Measurements from ENCODE around the gene GBGT1.

GBGT1 gene

DNA sequence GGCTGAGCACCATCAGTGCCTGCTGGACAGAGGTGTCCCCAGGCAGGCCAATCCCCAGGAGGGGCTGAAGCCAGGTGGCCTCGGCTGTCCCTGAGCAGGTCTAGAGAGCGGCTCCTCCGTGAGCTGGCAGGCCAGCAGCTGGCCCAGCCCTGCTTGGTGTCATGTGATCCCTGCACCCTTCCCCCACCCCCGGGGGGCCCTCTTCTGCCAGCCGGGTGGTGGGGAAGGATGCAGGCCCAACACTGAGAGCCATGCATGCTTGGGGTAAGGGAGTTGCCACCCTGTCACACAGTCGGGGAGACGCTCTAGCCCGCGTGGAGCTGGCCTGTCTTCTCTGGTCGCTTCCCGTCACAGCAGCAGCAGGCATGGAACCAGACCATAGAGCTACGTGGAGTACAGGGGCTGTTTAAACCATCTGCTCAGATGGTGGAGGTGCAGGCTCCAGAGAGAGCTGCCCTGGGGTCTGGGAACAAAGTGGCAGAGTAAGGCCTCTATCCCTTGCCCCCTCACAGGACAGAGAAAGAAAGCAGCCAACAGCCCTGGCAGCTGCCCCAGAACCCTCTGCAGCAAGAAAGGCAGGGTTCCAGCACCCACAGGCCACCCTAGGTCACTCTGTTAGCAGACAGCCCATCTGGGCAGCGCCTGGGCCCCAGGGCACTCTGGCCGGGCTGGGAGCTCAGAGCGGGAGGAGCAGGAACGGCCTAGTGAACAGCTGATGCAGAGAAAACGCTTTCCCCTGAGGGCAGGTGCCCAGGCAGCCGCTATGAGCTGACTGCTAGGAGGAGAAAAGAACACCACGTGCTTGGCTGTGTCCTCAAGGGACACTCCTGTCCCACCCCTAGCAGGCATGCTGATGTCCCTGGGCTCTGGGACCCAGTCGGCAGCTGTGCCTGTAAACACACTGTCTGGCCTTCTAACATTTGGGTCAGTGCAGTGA, 49.5 kb downstream of the GBGT1 start:
- DNase-seq (ENCODE audit: low read depth): peak; percentile 13

DNA sequence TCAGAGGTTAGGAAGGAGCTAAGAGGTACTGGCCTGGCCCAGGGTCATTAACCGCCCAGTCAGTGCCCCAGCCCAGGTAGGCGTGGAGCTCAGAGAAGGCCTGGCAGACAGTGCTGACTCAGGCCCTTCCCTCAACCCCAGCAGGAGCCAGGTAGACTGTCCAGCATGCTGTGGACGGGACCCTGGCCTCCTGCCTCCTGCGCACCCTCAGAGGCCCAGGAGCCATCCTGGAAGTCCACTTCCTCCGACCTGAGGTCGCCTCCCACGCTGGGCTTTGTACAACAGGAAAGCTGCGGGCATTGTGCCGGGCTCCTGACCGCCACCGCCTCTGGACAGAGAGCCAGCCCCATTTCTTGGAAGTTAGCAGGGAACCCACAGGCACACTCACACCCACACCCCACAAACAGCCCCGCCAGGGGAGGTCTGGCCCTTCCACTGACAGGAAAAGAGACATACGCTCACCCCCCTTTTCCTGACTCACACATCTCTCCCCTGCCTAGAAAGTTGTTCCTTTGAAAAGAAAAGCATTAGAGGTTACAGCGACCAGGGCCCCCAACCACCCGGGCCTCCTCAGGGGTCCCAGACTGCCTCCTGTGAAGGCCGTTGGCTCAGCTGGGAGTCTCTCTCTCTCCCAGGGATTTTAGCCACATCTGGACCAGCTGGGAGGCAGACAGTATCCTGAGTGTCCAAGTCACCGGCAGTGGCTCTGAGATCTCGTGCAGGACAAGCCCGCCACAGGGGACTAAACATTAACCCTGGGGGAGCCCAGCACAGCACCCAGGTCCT, 50.4 kb downstream of the GBGT1 start:
- no peak for DNase-seq (ENCODE audit: low read depth)

- no peak for DNase-seq (ENCODE audit: low read depth)
Measured at GRCh38 chr9:133112663-133113026, 51.1 kb downstream of the GBGT1 start.

GRCh38 chr9:133111808-133112662, 51.7 kb downstream of the GBGT1 start:
- DNase-seq (ENCODE audit: low read depth): no peak

DNA sequence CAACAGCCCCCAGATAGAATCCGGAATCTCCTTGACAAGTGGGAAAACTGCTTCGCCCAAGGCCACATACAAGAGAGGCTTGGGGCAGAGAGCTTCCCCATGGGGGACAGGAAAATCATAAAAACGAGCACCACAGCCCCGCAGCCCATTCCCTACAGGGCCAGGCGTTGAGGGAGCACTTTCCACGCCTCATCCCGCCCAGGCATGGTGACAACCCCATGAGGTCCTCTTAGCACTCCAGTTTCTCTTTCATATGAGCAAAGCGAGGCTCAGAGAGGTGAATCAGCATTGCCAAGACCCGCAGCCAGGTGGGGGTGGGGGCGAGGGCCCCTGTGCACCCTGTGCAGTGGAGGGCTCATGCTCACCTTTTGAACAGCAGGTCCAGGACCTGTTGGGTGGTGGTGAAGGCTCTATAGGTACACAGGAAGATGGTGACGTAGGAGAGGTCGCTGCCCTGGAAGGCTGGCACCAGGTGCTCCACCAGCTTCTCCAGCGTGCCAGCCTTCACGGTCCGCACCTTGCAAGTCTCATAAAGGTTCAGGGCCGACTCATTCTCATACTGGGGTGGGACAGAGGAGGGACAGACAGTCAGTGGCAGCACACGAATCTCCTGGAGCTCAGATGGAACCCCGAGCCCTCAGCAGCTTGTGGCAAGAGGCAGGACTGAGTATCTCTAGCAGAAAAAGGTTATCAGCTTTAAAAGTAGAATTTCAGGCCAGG, 53.6 kb downstream of the GBGT1 start:
- DNase-seq (ENCODE audit: low read depth): no peak

DNA sequence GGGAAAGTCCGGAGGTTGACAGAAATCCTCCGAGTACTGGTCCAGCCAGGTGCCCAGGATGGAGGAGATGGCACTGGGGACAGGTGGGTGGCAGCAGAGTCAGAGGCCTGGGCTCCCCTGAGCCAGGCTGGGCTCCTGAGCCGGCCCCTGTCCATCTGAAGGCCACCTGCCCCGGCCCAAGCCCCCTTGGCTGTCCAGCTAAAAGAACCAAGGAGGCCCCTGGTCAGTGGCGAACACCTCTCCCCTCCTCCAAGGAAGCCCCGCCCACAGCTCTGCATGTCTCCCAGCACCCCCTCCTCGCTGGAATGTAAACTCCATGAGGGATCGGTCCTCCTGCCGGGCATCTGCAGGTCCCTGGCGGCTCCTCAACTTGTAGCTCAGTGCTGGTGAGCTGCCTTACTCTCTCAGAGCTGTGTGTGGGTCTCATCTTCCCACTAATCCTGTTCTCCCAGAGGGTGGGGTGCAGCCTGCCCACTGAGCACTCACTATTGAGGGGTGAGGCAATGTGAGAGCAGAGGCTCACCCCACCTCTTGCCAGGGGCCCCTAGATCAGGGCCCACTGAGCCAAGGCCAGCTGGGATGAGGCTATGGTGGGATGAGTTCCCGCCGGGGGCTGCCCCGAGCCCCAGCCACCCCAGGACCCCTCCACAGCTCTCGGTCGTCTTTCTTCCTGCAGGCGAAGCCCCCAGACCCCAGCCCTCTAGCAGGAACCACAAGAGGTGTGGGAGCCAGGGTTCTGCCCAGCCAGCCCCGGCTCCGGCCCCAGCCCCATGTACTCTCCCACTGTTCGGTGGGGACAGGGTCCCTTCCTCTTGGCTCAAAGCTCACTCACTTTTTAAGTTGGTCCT, 54.7 kb downstream of the GBGT1 start:
- no peak for DNase-seq (ENCODE audit: low read depth)

GRCh38 chr9:133107961-133108793, 55.5 kb downstream of the GBGT1 start:
- DNase-seq (ENCODE audit: low read depth): no peak

DNA sequence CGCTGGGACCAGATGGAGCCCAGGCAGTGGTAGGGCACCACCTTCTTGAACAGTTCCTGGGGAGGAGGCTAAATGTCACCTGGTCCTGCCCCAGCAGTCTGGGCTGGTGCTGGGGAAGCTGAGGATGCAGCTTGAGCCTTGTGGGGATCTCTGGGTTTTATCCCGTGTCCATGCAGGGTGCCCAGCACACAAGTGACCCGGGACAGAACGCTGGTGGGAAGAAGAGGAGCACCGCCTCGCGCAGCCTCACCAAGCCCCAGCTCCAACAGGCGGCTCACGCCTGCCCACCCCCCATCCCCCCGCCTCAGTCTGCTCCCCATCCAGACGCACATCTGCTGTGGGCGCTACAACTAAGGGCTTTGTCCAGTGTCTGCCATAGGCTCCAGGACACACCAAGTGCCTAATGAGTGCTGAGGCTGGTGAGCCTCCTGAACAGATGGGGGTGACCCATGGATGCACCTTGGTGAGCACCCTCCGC, 56.4 kb downstream of the GBGT1 start:
- no peak for DNase-seq (ENCODE audit: low read depth)

DNA sequence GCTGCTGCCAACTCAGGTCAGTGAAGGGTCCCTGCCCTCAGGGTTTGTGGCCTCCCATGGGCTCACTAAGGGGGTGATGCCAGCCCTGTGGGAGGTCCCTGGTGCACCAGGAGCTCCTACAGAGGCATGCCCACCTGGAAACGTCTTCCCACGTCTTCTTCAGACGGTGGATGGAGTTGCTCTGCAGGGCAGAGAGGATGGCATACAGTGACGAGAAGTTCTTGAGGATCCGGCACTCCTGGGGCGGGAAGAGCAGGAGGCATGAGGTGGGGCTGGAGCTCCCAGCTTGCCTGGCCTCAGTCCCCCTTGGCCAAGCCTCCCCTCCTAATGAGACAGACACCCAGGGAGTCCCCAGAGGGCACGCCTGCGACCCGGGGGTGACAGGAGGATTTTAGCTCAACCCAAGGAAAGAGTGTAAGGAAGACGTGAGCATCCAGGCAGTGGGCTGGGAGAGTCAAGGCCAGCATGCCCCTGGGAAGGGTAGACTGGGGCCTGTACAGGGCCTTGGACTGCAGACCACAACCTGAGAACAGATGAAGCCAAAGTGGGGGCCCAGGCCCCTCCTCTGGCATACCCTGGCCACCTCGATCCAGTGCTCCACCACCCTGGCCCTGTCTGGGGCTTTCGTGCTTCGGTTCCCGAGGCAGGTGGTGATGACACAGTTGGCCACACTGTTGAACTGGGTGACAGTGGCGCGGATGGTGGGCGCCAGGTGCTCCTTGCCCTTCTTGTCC, 57.0 kb downstream of the GBGT1 start:
- DNase-seq (ENCODE audit: low read depth): no peak

DNA sequence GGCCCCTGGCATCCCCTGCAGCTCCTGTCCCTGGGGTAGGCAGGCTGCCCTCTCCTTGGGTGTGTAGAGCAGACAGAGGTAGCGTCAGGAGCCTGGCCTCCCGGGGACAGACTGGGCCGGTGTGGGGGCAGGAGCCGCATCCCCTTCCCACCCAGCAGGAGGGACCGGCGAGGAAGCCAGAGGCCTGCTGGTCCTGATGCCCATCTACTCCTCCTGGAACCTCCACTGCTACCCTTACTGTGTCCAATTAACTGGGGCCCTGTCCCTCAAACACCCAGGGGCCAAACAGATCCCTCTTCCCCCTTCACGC, 58.3 kb downstream of the GBGT1 start:
- no peak for DNase-seq (ENCODE audit: low read depth)

DNA sequence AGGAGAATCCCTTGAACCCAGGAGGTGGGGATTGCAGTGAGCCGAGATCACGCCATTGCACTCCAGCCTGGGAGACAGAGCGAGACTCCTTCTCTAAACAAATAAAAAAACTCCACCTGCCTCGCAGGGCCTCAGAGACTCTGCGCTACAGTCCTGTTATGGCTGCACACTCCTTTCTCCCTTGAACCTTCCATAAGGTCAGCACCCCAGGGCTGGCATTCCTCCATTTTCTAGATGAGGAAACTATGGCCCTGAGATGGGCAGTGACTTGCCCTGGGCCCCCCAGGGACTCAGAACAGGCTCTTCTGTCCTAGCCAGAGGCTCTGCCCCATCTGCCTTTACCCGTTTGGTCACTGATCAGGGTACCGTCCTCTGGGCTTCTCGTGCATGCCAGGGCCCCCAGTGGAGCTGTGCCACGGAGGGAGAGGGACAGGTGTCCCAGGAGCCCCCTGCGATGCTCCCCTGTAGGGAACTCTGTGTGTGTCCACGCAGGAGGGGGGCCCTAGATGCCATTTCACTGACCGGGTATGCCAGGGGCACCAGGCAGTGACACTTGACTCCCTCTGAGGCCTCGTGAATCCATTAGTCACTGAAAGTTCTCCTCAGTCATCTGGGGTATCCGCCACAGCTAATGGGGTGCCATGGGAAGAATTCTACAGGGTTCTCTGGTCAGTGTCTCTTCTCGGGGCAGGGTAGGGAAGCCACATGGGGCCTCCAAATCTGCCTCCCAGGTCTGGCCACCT, 58.8 kb downstream of the GBGT1 start:
- no peak for DNase-seq (ENCODE audit: low read depth)

DNA sequence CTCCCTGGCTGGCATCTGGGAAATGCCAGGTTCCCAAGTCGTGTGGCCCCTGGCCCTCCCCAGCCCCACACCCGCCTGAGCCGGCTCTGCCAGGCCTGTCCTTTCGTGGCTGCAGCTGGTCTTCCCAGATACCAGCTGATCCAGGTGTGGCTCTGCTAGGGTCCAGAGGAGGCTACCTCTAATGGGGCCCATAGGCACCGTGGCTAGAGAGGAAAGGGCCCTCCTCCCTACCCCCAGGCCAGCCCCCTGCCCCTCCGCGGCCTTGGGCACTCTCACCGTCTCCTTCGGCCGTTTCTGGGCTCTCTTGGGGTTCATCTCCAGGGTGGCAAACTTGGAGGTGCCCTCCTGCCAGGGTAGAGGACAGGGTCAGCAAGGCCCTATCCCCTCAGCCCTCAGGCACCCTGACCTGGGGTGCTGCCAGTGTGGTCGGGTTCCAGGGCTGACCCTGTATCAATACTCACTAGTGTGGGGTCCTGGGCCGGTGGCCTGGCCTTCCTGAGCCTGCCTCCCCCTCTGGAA, 59.7 kb downstream of the GBGT1 start:
- DNase-seq (ENCODE audit: low read depth): no peak

- no peak for DNase-seq (ENCODE audit: low read depth)
Measured at GRCh38 chr9:133103183-133103986, 60.3 kb downstream of the GBGT1 start.

Measured in fibroblast of the conjunctiva (primary cell).